ENCODE data around the gene MAU2.

DNA sequence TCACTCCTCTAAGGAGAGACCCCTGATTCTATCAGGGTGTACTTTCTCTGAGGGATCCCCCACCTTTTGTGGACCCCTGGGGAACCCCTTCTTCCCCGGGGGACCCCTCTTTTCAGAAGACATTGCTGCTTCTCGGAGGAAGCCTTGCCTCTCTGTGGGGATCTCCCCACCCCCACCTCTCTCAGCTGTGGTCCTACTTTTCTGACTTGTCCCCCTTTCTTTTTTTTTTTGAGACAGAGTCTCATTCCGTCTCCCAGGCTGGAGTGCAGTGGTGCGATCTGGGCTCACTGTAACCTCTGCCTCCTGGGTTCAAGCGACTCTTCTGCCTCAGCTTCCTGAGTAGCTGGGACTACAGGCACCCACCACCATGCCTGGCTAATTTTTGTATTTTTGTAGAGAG is 66.5 kb downstream of the MAU2 start:
- TF ChIP-seq ARNT (IDR thresholded peaks at IDR 0.05) = no peak
- no peak for TF ChIP-seq HCFC1 (IDR thresholded peaks at IDR 0.05; ENCODE audit: low read depth, low read length)
- no peak for TF ChIP-seq SIX1 (CRISPR knock-in tag; IDR thresholded peaks at IDR 0.05; ENCODE audit: borderline replicate concordance)
- TF ChIP-seq, protein P1, sequence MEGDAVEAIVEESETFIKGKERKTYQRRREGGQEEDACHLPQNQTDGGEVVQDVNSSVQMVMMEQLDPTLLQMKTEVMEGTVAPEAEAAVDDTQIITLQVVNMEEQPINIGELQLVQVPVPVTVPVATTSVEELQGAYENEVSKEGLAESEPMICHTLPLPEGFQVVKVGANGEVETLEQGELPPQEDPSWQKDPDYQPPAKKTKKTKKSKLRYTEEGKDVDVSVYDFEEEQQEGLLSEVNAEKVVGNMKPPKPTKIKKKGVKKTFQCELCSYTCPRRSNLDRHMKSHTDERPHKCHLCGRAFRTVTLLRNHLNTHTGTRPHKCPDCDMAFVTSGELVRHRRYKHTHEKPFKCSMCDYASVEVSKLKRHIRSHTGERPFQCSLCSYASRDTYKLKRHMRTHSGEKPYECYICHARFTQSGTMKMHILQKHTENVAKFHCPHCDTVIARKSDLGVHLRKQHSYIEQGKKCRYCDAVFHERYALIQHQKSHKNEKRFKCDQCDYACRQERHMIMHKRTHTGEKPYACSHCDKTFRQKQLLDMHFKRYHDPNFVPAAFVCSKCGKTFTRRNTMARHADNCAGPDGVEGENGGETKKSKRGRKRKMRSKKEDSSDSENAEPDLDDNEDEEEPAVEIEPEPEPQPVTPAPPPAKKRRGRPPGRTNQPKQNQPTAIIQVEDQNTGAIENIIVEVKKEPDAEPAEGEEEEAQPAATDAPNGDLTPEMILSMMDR (CRISPR knock-in tag; IDR thresholded peaks at IDR 0.05) = no peak
- no peak for TF ChIP-seq ARNTL (CRISPR knock-in tag; IDR thresholded peaks at IDR 0.05)
- no peak for TF ChIP-seq SRF (IDR thresholded peaks at IDR 0.05; ENCODE audit: low read depth, low read length)
- TF ChIP-seq PPARG (CRISPR knock-in tag; conservative IDR thresholded peaks at IDR 0.05) = no peak
- TF ChIP-seq MAX (IDR thresholded peaks at IDR 0.05) = no peak
- TF ChIP-seq SCMH1 (CRISPR knock-in tag; IDR thresholded peaks at IDR 0.05; ENCODE audit: borderline replicate concordance) = no peak
- TF ChIP-seq NR2C2 (CRISPR knock-in tag; IDR thresholded peaks at IDR 0.05; ENCODE audit: borderline replicate concordance) = no peak
- TF ChIP-seq, protein P2, sequence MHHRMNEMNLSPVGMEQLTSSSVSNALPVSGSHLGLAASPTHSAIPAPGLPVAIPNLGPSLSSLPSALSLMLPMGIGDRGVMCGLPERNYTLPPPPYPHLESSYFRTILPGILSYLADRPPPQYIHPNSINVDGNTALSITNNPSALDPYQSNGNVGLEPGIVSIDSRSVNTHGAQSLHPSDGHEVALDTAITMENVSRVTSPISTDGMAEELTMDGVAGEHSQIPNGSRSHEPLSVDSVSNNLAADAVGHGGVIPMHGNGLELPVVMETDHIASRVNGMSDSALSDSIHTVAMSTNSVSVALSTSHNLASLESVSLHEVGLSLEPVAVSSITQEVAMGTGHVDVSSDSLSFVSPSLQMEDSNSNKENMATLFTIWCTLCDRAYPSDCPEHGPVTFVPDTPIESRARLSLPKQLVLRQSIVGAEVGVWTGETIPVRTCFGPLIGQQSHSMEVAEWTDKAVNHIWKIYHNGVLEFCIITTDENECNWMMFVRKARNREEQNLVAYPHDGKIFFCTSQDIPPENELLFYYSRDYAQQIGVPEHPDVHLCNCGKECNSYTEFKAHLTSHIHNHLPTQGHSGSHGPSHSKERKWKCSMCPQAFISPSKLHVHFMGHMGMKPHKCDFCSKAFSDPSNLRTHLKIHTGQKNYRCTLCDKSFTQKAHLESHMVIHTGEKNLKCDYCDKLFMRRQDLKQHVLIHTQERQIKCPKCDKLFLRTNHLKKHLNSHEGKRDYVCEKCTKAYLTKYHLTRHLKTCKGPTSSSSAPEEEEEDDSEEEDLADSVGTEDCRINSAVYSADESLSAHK (CRISPR knock-in tag; IDR thresholded peaks at IDR 0.05; ENCODE audit: borderline replicate concordance) = no peak

Measured in HepG2 (cell line).